CD4-positive, alpha-beta T cell (primary cell): ENCODE results near the gene PRR15. TPM values are rescaled to one million over a fixed set of nuclear protein-coding genes. Genes with fewer than 3 reads are reported as not detected.

Experiments
- ATAC-seq: fragments of 200-7000 bp; cut with Tn5 transposase; one replicate; pipeline ENCODE4 v1.10.0; 2022; ENCODE audit warnings: mild to moderate bottlenecking; ENCODE audit not compliant: poor library complexity
- CTCF ChIA-PET: fragments of 350-600 bp; sonication (Branson Sonifier 250); formaldehyde crosslinking; loops from one replicate; lab custom pipeline; 2021; ENCODE audit warnings: antibody characterized with exemption, inconsistent platforms; lab: Charles Lee
- POLR2A ChIA-PET: fragments of 350-600 bp; sonication (Branson Sonifier 250); formaldehyde crosslinking; loops from one replicate; lab custom pipeline; 2021; ENCODE audit warnings: antibody characterized with exemption, inconsistent platforms; lab: Charles Lee
- DNase-seq, 14 experiments: peaks; one replicate each; pipeline ENCODE4 v3.0.0-alpha.2; 2013 to 2020; ENCODE audit warnings: mixed read lengths in 2 of 14
- H3K27ac ChIP-seq, 2 donors: one replicate each; pipeline versions ENCODE4 v1.5.1 to v1.7.0; 2013; ENCODE audit warnings: low read length in 2 of 2, low read depth in 1 of 2, mild to moderate bottlenecking in 1 of 2
- H3K27me3 ChIP-seq, 2 experiments: 1 replicate in 1 of 2; 2 replicates in 1 of 2; pipeline versions ENCODE4 v1.6.1 to v1.7.0; 2013; ENCODE audit warnings: low read length in 2 of 2, control low read depth in 1 of 2, mild to moderate bottlenecking in 1 of 2, moderate library complexity in 1 of 2; ENCODE audit not compliant: insufficient read depth in 2 of 2, control insufficient read depth in 1 of 2
- H3K36me3 ChIP-seq: one replicate; pipeline ENCODE4 v1.6.1; 2013; ENCODE audit warnings: low read length, control low read depth; ENCODE audit not compliant: insufficient read depth
- H3K4me1 ChIP-seq: one replicate; pipeline ENCODE4 v1.6.1; 2013; ENCODE audit warnings: low read length, control low read depth; ENCODE audit not compliant: insufficient read depth
- H3K4me3 ChIP-seq: one replicate; pipeline ENCODE4 v1.5.1; 2013; ENCODE audit warnings: mild to moderate bottlenecking, low read length, moderate library complexity
- H3K9me3 ChIP-seq, 2 experiments: 1 replicate in 1 of 2; 2 replicates in 1 of 2; pipeline versions ENCODE4 v1.6.1 to v1.7.0; 2013; ENCODE audit warnings: low read length in 2 of 2, mild to moderate bottlenecking in 2 of 2, control low read depth in 1 of 2, moderate library complexity in 1 of 2; ENCODE audit not compliant: control insufficient read depth in 1 of 2, insufficient read depth in 1 of 2
- H3K27ac Mint-ChIP-seq: one replicate; pipeline ENCODE4 v1.8.0; 2020; ENCODE audit warnings: mixed read lengths
- H3K27me3 Mint-ChIP-seq: one replicate; pipeline ENCODE4 v1.8.0; 2021; ENCODE audit warnings: mixed read lengths
- H3K36me3 Mint-ChIP-seq: one replicate; pipeline ENCODE4 v1.8.0; 2021; ENCODE audit warnings: low read depth, mixed read lengths
- H3K4me1 Mint-ChIP-seq: one replicate; pipeline ENCODE4 v1.8.0; 2021; ENCODE audit warnings: low read depth, mixed read lengths
- H3K4me3 Mint-ChIP-seq: one replicate; pipeline ENCODE4 v1.8.0; 2020; ENCODE audit warnings: mild to moderate bottlenecking, mixed read lengths
- H3K9me3 Mint-ChIP-seq: one replicate; pipeline ENCODE4 v1.8.0; 2020; ENCODE audit warnings: mixed read lengths
- intact Hi-C, 2 experiments: fragments of 100-400 bp; cut with DNase I in 1 of 2; cut with micrococcal nuclease in 1 of 2; formaldehyde crosslinking; loops; one replicate each; pipeline versions ENCODE4 v1.15.1 to v1.9.0; 2023 to 2025; cut with DNase I, micrococcal nuclease
- polyA plus RNA-seq, 2 donors: library from polyadenylated mRNA; unstranded; fragments of 120-200 nt; gene quantifications; one replicate each; pipeline ENCODE4 v1.2.1, GENCODE V29; 2013
- total RNA-seq, 174 experiments: library from RNA in 2 of 174; stranded (reverse) in 2 of 174; gene quantifications; one replicate each; pipeline ENCODE4 v1.2.3 and lab custom pipeline; 2021 to 2026
- TF ChIP-seq, protein P1 (sequence below): fragments of 200-600 bp; IDR thresholded peaks from one replicate; pipeline ENCODE4 v1.8.0; 2022; ENCODE audit warnings: antibody characterized with exemption, mild to moderate bottlenecking

The PRR15 gene, protein sequence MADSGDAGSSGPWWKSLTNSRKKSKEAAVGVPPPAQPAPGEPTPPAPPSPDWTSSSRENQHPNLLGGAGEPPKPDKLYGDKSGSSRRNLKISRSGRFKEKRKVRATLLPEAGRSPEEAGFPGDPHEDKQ
- not detected for total RNA-seq
- not detected for polyA plus RNA-seq (2013, experiment 1 of 2)
- not detected for polyA plus RNA-seq (2013, experiment 2 of 2)
- total RNA-seq (lab: John Stamatoyannopoulos, UW) = 0 to 0.57 (median 0) reads per million in 172 experiments

DNA sequence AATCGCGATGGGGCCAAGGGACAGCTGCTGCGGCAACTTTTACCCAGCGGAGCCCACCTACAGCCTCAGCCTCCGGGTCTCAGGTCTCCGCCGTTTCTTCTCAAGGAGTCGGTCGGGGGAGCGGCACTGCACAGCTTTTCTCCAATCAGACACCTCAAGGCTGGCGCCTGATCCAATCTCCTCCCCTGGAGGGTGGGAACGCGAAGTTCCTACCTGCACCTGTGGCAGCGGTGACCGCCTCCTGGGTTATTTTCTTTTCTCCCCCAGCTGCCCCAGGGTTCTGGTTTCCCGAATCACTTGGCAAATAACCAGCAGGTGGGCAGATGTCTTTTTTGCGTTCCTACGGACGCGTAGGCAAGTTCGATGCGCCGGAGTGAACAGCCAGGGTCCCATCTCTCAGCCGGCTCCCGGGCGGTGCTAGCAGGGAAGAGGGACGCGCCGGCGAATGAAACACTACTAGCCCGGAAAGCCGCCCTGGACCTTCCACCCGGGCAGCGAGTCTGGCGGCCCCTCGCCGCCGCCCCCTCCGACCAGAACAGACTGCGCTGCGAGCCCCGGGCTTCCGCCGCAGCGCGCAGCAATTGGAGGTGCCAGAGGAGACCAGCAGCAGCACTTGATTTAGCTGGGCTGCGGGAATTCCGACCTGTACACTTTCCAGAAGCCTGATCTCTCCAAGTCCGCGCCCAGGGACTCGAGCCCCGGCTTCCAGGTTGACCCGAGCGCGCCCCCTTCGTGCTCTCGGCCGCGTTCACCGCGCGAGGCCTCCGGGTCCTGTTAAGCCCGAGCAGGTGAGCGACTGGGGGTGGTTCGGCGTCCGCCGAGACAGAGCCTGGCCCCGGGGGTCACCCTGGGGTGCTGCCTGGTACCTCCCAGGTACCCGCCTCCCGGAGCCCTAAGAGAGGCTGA, at the start of gene PRR15:
Gene PRR15 (plus strand): TSS at position 246 of the 906 bp plus-strand sequence. CDS start 2,495 bp downstream, outside the sequence.
- Histone ChIP-seq H3K4me3 (peak within 1 kb of the TSS; percentile 16), H3K4me1 (peaks cover 21% of the 10 kb centered on the region), H3K36me3 (no peaks in the 10 kb centered on the region), H3K27ac (no peak within 1 kb of the TSS), H3K27me3 (peaks cover 49 to 50% of the 10 kb centered on the region in 2 experiments), H3K9me3 (peaks cover 0 to 32% of the 10 kb centered on the region in 2 experiments)
- peaks cover 16% of the 10 kb centered on the region for H3K4me1 Mint-ChIP-seq
- no peaks in the 10 kb centered on the region for H3K9me3 Mint-ChIP-seq
- H3K27ac Mint-ChIP-seq = no peak within 1 kb of the TSS
- peak within 1 kb of the TSS; percentile 77 for H3K4me3 Mint-ChIP-seq
- CTCF ChIA-PET = no interaction called here
- no peak for ATAC-seq
- no peaks in the 10 kb centered on the region for H3K36me3 Mint-ChIP-seq
- DNase-seq = no peak
- intact Hi-C loops = no loop called here
- POLR2A ChIA-PET = no interaction called here
- TF ChIP-seq, protein P1, sequence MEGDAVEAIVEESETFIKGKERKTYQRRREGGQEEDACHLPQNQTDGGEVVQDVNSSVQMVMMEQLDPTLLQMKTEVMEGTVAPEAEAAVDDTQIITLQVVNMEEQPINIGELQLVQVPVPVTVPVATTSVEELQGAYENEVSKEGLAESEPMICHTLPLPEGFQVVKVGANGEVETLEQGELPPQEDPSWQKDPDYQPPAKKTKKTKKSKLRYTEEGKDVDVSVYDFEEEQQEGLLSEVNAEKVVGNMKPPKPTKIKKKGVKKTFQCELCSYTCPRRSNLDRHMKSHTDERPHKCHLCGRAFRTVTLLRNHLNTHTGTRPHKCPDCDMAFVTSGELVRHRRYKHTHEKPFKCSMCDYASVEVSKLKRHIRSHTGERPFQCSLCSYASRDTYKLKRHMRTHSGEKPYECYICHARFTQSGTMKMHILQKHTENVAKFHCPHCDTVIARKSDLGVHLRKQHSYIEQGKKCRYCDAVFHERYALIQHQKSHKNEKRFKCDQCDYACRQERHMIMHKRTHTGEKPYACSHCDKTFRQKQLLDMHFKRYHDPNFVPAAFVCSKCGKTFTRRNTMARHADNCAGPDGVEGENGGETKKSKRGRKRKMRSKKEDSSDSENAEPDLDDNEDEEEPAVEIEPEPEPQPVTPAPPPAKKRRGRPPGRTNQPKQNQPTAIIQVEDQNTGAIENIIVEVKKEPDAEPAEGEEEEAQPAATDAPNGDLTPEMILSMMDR = no peak
- peaks cover 76% of the 10 kb centered on the region for H3K27me3 Mint-ChIP-seq

DNA sequence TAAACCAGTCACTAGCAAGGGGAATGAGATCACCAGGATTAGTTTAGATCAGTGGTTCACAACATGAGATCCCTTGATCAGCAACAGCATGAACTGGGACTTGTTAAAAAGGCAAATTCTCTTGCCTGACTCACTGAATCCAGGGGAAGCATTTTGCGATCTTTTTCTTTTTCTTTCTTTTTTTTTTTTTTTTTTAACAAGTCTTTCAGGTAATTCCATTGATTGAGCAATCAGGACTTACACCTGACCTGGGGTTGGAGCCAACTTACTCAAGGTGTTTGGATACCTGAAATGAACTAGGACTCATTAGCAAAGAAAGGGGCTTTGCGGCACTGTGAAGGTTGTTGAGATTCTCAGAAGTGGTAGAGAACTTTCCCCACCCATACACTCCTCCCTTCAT, 47.1 kb upstream of the PRR15 start:
- H3K4me3 Mint-ChIP-seq = no peak overlapping the region
- no peak for ATAC-seq
- H3K9me3 Mint-ChIP-seq = no peaks in the 10 kb centered on the region
- Histone ChIP-seq H3K27me3 (no peaks in the 10 kb centered on the region), H3K4me3 (no peak overlapping the region), H3K36me3 (no peaks in the 10 kb centered on the region), H3K27ac (no peak overlapping the region), H3K4me1 (no peaks in the 10 kb centered on the region), H3K9me3 (no peaks in the 10 kb centered on the region)
- DNase-seq = no peak
- H3K27ac Mint-ChIP-seq = no peak overlapping the region
- intact Hi-C loops = no loop called here
- ChIA-PET POLR2A (no interaction called here), CTCF (no interaction called here)
- H3K27me3 Mint-ChIP-seq = no peaks in the 10 kb centered on the region
- TF ChIP-seq, protein P1 = no peak
- no peaks in the 10 kb centered on the region for H3K36me3 Mint-ChIP-seq
- no peaks in the 10 kb centered on the region for H3K4me1 Mint-ChIP-seq

DNA sequence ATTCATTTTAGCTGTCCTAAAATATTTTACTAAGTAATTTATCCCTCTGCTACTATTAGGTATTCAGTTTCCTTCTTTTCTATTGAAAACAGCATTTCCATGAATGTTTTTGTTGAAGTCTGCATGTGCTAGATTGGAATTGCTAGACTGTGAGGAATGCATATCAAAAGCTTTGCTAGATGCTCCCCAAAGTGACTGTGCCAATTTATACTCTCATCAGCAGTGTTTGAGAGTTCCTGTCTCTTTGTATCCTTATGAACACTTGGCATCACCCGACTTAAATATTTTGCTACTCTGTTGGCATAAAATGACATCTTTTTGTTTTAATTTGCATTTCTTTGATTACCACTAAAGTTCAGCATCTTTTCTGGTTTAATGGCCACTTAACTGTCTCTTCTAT, 45.0 kb upstream of the PRR15 start:
- Mint-ChIP-seq H3K27ac (no peak overlapping the region), H3K27me3 (no peaks in the 10 kb centered on the region), H3K9me3 (no peaks in the 10 kb centered on the region), H3K4me3 (no peak overlapping the region), H3K4me1 (no peaks in the 10 kb centered on the region), H3K36me3 (no peaks in the 10 kb centered on the region)
- no peaks in the 10 kb centered on the region for H3K27me3 ChIP-seq
- H3K4me1 ChIP-seq = no peaks in the 10 kb centered on the region
- H3K27ac ChIP-seq = no peak overlapping the region
- H3K9me3 ChIP-seq = no peaks in the 10 kb centered on the region
- TF ChIP-seq, protein P1 = no peak
- CTCF ChIA-PET = no interaction called here
- H3K4me3 ChIP-seq = no peak overlapping the region
- no peaks in the 10 kb centered on the region for H3K36me3 ChIP-seq
- no peak for DNase-seq
- intact Hi-C loops = no loop called here
- POLR2A ChIA-PET = no interaction called here
- no peak for ATAC-seq
